ENCODE measurements around the gene ARHGDIA.

DNA sequence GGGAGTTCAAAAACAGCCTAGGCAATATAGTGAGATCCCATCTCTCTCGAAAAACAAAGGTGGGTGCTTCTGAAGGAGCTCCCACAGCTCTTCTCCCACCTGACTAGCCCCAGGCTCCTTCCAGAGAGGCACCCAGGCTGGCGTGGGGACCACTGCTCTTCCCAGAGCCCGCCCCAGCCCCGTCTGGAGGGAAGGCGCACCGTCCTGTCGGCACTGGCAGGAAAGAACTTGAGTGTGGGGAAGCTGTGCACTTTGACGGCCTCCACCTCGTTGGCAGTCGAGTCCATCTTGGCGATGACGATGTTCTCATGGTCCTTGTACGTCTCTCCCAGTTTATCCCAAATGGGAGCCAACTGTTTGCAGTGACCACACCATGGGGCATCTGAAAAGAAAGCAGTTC is 25.8 kb downstream of the ARHGDIA start:
- TF ChIP-seq, protein P1, sequence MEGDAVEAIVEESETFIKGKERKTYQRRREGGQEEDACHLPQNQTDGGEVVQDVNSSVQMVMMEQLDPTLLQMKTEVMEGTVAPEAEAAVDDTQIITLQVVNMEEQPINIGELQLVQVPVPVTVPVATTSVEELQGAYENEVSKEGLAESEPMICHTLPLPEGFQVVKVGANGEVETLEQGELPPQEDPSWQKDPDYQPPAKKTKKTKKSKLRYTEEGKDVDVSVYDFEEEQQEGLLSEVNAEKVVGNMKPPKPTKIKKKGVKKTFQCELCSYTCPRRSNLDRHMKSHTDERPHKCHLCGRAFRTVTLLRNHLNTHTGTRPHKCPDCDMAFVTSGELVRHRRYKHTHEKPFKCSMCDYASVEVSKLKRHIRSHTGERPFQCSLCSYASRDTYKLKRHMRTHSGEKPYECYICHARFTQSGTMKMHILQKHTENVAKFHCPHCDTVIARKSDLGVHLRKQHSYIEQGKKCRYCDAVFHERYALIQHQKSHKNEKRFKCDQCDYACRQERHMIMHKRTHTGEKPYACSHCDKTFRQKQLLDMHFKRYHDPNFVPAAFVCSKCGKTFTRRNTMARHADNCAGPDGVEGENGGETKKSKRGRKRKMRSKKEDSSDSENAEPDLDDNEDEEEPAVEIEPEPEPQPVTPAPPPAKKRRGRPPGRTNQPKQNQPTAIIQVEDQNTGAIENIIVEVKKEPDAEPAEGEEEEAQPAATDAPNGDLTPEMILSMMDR (conservative IDR thresholded peaks at IDR 0.05 in 1 of 2, IDR thresholded peaks at IDR 0.05 in 1 of 2; ENCODE audit: extremely low read depth in 1 of 2, insufficient read depth in 1 of 2, low read depth in 1 of 2, low read length in 2 of 2): no peak
- no peak for TF ChIP-seq EZH2 (IDR thresholded peaks at IDR 0.05; ENCODE audit: borderline replicate concordance, low read length)

Data from mammary epithelial cell (primary cell).